H1 (cell line): ENCODE data around the gene GFOD1. TPM values are rescaled to one million over a fixed set of nuclear protein-coding genes. Genes with fewer than 3 reads are reported as not detected.

Experiments
- ASH2L ChIP-seq: fragments of 200-600, 300-600 bp; sonication (generic); IDR thresholded peaks from one replicate; pipeline ENCODE4 v1.7.1; 2017; ENCODE audit warnings: low read length
- CHD2 ChIP-seq: IDR thresholded peaks from 2 replicates; pipeline ENCODE4 v1.6.1; 2012; ENCODE audit warnings: low read length, improper control_type of control experiment
- EP300 ChIP-seq, 2 experiments: IDR thresholded peaks; 1 replicate in 1 of 2; 2 replicates in 1 of 2; pipeline ENCODE4 v1.6.1; 2011 to 2012; ENCODE audit warnings: low read depth in 2 of 2, low read length in 2 of 2, mild to moderate bottlenecking in 2 of 2, borderline replicate concordance in 1 of 2, inconsistent platforms in 1 of 2, moderate library complexity in 1 of 2
- NANOG ChIP-seq: IDR thresholded peaks from 2 replicates; pipeline ENCODE4 v1.6.1; 2011; ENCODE audit warnings: low read length, low read depth, mild to moderate bottlenecking, inconsistent platforms; ENCODE audit not compliant: insufficient read depth, poor library complexity, severe bottlenecking
- RAD21 ChIP-seq, 2 experiments: IDR thresholded peaks in 1 of 2; conservative IDR thresholded peaks in 1 of 2; 2 replicates each; pipeline ENCODE4 v1.6.1; 2011; ENCODE audit warnings: low read depth in 2 of 2, low read length in 2 of 2, improper control_type of control experiment in 1 of 2, inconsistent platforms in 1 of 2, mild to moderate bottlenecking in 1 of 2, moderate library complexity in 1 of 2
- YY1 ChIP-seq: IDR thresholded peaks from 2 replicates; pipeline ENCODE4 v1.6.1; 2011; ENCODE audit warnings: low read depth, mild to moderate bottlenecking, low read length
- polyA plus RNA-seq, 7 experiments: library from polyadenylated mRNA; depleted of rRNA in 3 of 7; stranded (reverse) in 5 of 7; unstranded in 2 of 7; fragments of >200 nt in 5 of 7; fragments of 200-250 nt in 2 of 7; gene quantifications; 1 replicate in 5 of 7; 2 replicates in 1 of 7; 4 replicates in 1 of 7; pipeline versions ENCODE4 v1.2.1 to v1.2.3, GENCODE V29; 2011 to 2013; ENCODE audit warnings: missing spikeins in 2 of 7, mixed read lengths in 2 of 7
- total RNA-seq: library from RNA; stranded (reverse); fragmentation: NEBNext Ultra II Directional; extraction: Animal tissue kit (Norgen Biotek cat#: 25700); gene quantifications from 2 replicates; pipeline ENCODE4 v1.2.1, GENCODE V29; 2021
- TF ChIP-seq, protein P1 (sequence below), 3 experiments: IDR thresholded peaks; 1 replicate in 2 of 3; 2 replicates in 1 of 3; pipeline versions ENCODE4 v1.5.1 to v1.6.1; 2011; ENCODE audit warnings: low read length in 3 of 3, mild to moderate bottlenecking in 3 of 3, inconsistent platforms in 2 of 3, low read depth in 1 of 3, moderate library complexity in 1 of 3; ENCODE audit not compliant: insufficient read depth in 1 of 3; ENCODE audit errors: control extremely low read depth in 1 of 3
- TF ChIP-seq, protein P2 (sequence below): IDR thresholded peaks from 2 replicates; pipeline ENCODE4 v1.6.1; 2012; ENCODE audit warnings: low read length, inconsistent platforms
- TF ChIP-seq, protein P3 (sequence below): IDR thresholded peaks from 2 replicates; pipeline ENCODE4 v1.6.1; 2011; ENCODE audit warnings: low read length, improper control_type of control experiment

The GFOD1 gene
- total and polyA plus RNA-seq, 2 of the 8 experiments (the other 6 are each of a cell fraction or from before 2014, with no cell fraction given) = 2.5 to 8.8 TPM

DNA sequence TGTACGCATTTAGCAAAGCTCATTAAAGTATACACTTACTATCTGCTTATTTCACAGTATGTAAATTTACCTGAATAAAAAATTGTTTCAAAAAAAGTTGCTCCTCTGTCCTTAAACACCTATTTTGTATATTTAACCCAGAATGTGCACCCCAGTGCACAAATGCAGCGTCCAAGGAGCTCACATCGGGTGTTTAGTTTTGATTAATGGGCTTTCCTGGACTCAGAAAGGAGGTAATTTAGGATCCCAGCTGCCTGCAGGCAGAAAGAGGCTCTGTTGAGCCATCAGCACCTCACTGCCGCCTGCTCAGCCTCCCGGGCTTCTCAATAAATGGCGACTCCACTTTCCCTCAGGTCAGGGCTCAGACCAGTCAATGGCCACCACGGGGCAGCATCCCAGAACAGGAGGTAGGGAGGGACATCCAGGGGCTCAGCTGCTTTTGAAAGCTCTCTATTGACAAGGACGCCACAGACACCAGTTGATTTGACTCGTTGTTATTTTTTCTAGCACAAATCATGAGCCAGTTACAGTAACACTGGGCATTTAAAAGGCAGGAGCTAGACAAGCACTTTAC, 88.9 kb downstream of the GFOD1 start (continued):
- TF ChIP-seq, protein P1, sequence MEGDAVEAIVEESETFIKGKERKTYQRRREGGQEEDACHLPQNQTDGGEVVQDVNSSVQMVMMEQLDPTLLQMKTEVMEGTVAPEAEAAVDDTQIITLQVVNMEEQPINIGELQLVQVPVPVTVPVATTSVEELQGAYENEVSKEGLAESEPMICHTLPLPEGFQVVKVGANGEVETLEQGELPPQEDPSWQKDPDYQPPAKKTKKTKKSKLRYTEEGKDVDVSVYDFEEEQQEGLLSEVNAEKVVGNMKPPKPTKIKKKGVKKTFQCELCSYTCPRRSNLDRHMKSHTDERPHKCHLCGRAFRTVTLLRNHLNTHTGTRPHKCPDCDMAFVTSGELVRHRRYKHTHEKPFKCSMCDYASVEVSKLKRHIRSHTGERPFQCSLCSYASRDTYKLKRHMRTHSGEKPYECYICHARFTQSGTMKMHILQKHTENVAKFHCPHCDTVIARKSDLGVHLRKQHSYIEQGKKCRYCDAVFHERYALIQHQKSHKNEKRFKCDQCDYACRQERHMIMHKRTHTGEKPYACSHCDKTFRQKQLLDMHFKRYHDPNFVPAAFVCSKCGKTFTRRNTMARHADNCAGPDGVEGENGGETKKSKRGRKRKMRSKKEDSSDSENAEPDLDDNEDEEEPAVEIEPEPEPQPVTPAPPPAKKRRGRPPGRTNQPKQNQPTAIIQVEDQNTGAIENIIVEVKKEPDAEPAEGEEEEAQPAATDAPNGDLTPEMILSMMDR (IDR thresholded peaks at IDR 0.05; ENCODE audit: control extremely low read depth in 1 of 3, insufficient read depth in 1 of 3, low read depth in 1 of 3, low read length in 3 of 3) = peak in 1 of 3 experiments; percentile 24; a peak in 2 of 4 replicates
- TF ChIP-seq NANOG (no peak), YY1 (peak; percentile 78), CHD2 (no peak), RAD21 (IDR thresholded peaks at IDR 0.05 in 1 of 2, conservative IDR thresholded peaks at IDR 0.05 in 1 of 2; ENCODE audit: low read depth in 2 of 2, low read length in 2 of 2) (peak; percentile 39 to 53), EP300 (IDR thresholded peaks at IDR 0.05; ENCODE audit: borderline replicate concordance in 1 of 2, low read depth in 2 of 2, low read length in 2 of 2) (no peak), ASH2L (no peak)
- TF ChIP-seq, protein P2, sequence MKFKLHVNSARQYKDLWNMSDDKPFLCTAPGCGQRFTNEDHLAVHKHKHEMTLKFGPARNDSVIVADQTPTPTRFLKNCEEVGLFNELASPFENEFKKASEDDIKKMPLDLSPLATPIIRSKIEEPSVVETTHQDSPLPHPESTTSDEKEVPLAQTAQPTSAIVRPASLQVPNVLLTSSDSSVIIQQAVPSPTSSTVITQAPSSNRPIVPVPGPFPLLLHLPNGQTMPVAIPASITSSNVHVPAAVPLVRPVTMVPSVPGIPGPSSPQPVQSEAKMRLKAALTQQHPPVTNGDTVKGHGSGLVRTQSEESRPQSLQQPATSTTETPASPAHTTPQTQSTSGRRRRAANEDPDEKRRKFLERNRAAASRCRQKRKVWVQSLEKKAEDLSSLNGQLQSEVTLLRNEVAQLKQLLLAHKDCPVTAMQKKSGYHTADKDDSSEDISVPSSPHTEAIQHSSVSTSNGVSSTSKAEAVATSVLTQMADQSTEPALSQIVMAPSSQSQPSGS = no peak
- TF ChIP-seq, protein P3, sequence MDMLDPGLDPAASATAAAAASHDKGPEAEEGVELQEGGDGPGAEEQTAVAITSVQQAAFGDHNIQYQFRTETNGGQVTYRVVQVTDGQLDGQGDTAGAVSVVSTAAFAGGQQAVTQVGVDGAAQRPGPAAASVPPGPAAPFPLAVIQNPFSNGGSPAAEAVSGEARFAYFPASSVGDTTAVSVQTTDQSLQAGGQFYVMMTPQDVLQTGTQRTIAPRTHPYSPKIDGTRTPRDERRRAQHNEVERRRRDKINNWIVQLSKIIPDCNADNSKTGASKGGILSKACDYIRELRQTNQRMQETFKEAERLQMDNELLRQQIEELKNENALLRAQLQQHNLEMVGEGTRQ = no peak
